ENCODE results near the gene MTMR3.

MTMR3 gene

GRCh38 chr22:29917052-29917902 lies 34.3 kb downstream of the MTMR3 start:
- no peak for DNase-seq

- DNase-seq, result no peak
Observed at GRCh38 chr22:29925402-29925801, 42.4 kb downstream of the MTMR3 start.

- no peak for DNase-seq
Observed at GRCh38 chr22:29926057-29926456, 43.1 kb downstream of the MTMR3 start.

GRCh38 chr22:29932136-29932535 lies 49.2 kb downstream of the MTMR3 start:
- no peak for DNase-seq

GRCh38 chr22:29933619-29934018 lies 50.6 kb downstream of the MTMR3 start:
- DNase-seq, result no peak

- no peak for DNase-seq
Observed at GRCh38 chr22:29934596-29934995, 51.6 kb downstream of the MTMR3 start.

- no peak for DNase-seq
Observed at GRCh38 chr22:29936186-29936585, 53.2 kb downstream of the MTMR3 start.

- no peak for DNase-seq
Observed at GRCh38 chr22:29937940-29938693, 55.1 kb downstream of the MTMR3 start.

- no peak for DNase-seq
Observed at GRCh38 chr22:29940526-29940925, 57.6 kb downstream of the MTMR3 start.

- no peak for DNase-seq
Observed at GRCh38 chr22:29944339-29944738, 61.4 kb downstream of the MTMR3 start.

GRCh38 chr22:29945435-29945834 lies 62.5 kb downstream of the MTMR3 start:
- no peak for DNase-seq

GRCh38 chr22:29946220-29946619 lies 63.2 kb downstream of the MTMR3 start:
- no peak for DNase-seq

GRCh38 chr22:29947410-29948384 lies 64.7 kb downstream of the MTMR3 start:
- DNase-seq, result no peak

- no peak for DNase-seq
Observed at GRCh38 chr22:29948385-29948769, 65.4 kb downstream of the MTMR3 start.

- DNase-seq, result no peak
Observed at GRCh38 chr22:29949872-29950271, 66.9 kb downstream of the MTMR3 start.

- no peak for DNase-seq
Observed at GRCh38 chr22:29951791-29952413, 68.9 kb downstream of the MTMR3 start.

GRCh38 chr22:29954203-29954855 lies 71.4 kb downstream of the MTMR3 start:
- no peak for DNase-seq

- no peak for DNase-seq
Observed at GRCh38 chr22:29956680-29957079, 73.7 kb downstream of the MTMR3 start.

- DNase-seq, result no peak
Observed at GRCh38 chr22:29958170-29958569, 75.2 kb downstream of the MTMR3 start.

GRCh38 chr22:29964776-29965175 lies 81.8 kb downstream of the MTMR3 start:
- no peak for DNase-seq

GRCh38 chr22:29967461-29967860 lies 84.5 kb downstream of the MTMR3 start:
- DNase-seq, result no peak

- no peak for DNase-seq
Observed at GRCh38 chr22:29971607-29972006, 88.6 kb downstream of the MTMR3 start.

Data from NCI-H187 treated with DMSO at 0.1 percent for 48 hours (cell line).